Pancreas (tissue), 10 donors: ENCODE data around the gene ZFAND3. TPM values are rescaled to one million over a fixed set of nuclear protein-coding genes. Genes with fewer than 3 reads are reported as not detected.

Source experiments
- ATAC-seq, 4 donors: fragments of 200-7000 bp; cut with Tn5 transposase; one replicate each; pipeline versions ENCODE4 v1.8.0 to v1.9.1; 2020; ENCODE audit warnings: mild to moderate bottlenecking in 4 of 4, moderate library complexity in 4 of 4
- DNase-seq, 6 donors: peaks; one replicate each; pipeline ENCODE4 v3.0.0-alpha.2; 2020
- FAIRE-seq: peaks from 2 replicates; lab custom pipeline; 2012; peaks lifted over from hg19 to GRCh38; lab: Jason Lieb, UNC
- H3K27ac ChIP-seq, 4 donors: fragments of 200-600 bp; sonication (generic); 1 replicate in 3 of 4; 2 replicates in 1 of 4; pipeline versions ENCODE4 v1.5.0 to v1.8.0; 2020
- H3K27me3 ChIP-seq, 4 donors: fragments of 200-600 bp; one replicate each; pipeline ENCODE4 v1.8.0; 2021
- H3K36me3 ChIP-seq, 3 donors: fragments of 200-600 bp; sonication (generic) in 1 of 3; one replicate each; pipeline versions ENCODE4 v1.5.0 to v1.8.0; 2020 to 2021
- H3K4me1 ChIP-seq, 3 donors: fragments of 200-600 bp; one replicate each; pipeline ENCODE4 v1.8.0; 2021
- H3K4me3 ChIP-seq, 4 donors: fragments of 200-600 bp; sonication (generic) in 2 of 4; one replicate each; pipeline versions ENCODE4 v1.5.0 to v1.8.0; 2020 to 2021
- H3K9me3 ChIP-seq, 4 donors: fragments of 200-600 bp; one replicate each; pipeline ENCODE4 v1.8.0; 2021
- WGBS, 2 donors: extraction: QIAGEN DNeasy Blood & Tissue Kit; methylation state at CpG; one replicate each; pipeline ENCODE4 v1.1.7; 2013; 5-methylcytosine and 5-hydroxymethylcytosine counted together
- intact Hi-C, 3 donors: fragments of 100-400 bp; cut with DNase I; formaldehyde crosslinking; loops; one replicate each; pipeline versions ENCODE4 v1.11.1 to v1.14.2; 2022
- polyA plus RNA-seq, 2 donors: library from polyadenylated mRNA; stranded (reverse); fragments of 200-250 nt; gene quantifications; one replicate each; pipeline ENCODE4 v1.2.3, GENCODE V29; 2013
- total RNA-seq, 6 donors: library from RNA; stranded (reverse); fragmentation: NEBNext Ultra II Directional in 4 of 6; extraction: Animal tissue kit (Norgen Biotek cat#: 25700) in 4 of 6; gene quantifications; one replicate each; pipeline versions ENCODE4 v1.2.1 to v1.2.4, GENCODE V29; 2021 to 2023
- TF ChIP-seq, protein P1 (sequence below), 4 donors: fragments of 200-600 bp; sonication (generic) in 3 of 4; IDR thresholded peaks; one replicate each; pipeline versions ENCODE4 v1.5.0 to v1.8.0; 2021; ENCODE audit warnings: antibody characterized with exemption in 4 of 4
- donor health status: healthy with polysubstance abuse.
- donor health status: DM: no; HTN: no; CAD: no; lungs with moderate emphysema.
- donor health status: DM: no; HTN: no; CAD: no.
- donor health status: control.
- donor health status: control.
- donor health status: Bipolar disorder and iron deficiency.
- donor health status: DM: yes; HTN: yes; CAD: no.
- donor health status: DM: no; HTN: no; CAD: no.
- donor health status: DM: no; HTN: no; CAD: no.
- donor health status: DM: yes; HTN: yes; CAD: no.

The ZFAND3 gene
- total and polyA plus RNA-seq, 8 donors: 13.1 to 49.8 (median 31.8) TPM

- H3K4me3 ChIP-seq: no peak overlapping the region
- no peaks in the 10 kb centered on the region for H3K36me3 ChIP-seq
- H3K9me3 ChIP-seq: no peaks in the 10 kb centered on the region
- 96 to 99% methylated on average over 7 of the region's 7 CpGs for WGBS, 2 donors
- H3K4me1 ChIP-seq: no peaks in the 10 kb centered on the region
- TF ChIP-seq, protein P1, sequence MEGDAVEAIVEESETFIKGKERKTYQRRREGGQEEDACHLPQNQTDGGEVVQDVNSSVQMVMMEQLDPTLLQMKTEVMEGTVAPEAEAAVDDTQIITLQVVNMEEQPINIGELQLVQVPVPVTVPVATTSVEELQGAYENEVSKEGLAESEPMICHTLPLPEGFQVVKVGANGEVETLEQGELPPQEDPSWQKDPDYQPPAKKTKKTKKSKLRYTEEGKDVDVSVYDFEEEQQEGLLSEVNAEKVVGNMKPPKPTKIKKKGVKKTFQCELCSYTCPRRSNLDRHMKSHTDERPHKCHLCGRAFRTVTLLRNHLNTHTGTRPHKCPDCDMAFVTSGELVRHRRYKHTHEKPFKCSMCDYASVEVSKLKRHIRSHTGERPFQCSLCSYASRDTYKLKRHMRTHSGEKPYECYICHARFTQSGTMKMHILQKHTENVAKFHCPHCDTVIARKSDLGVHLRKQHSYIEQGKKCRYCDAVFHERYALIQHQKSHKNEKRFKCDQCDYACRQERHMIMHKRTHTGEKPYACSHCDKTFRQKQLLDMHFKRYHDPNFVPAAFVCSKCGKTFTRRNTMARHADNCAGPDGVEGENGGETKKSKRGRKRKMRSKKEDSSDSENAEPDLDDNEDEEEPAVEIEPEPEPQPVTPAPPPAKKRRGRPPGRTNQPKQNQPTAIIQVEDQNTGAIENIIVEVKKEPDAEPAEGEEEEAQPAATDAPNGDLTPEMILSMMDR (IDR thresholded peaks at IDR 0.05): no peak
- intact Hi-C loops: no loop called here
- no peaks in the 10 kb centered on the region for H3K27me3 ChIP-seq
- H3K27ac ChIP-seq: no peak overlapping the region
- no peak for DNase-seq
- FAIRE-seq: no peak
- ATAC-seq: no peak
Observed at GRCh38 chr6:38193051-38193450, 373.5 kb downstream of the ZFAND3 start.

DNA sequence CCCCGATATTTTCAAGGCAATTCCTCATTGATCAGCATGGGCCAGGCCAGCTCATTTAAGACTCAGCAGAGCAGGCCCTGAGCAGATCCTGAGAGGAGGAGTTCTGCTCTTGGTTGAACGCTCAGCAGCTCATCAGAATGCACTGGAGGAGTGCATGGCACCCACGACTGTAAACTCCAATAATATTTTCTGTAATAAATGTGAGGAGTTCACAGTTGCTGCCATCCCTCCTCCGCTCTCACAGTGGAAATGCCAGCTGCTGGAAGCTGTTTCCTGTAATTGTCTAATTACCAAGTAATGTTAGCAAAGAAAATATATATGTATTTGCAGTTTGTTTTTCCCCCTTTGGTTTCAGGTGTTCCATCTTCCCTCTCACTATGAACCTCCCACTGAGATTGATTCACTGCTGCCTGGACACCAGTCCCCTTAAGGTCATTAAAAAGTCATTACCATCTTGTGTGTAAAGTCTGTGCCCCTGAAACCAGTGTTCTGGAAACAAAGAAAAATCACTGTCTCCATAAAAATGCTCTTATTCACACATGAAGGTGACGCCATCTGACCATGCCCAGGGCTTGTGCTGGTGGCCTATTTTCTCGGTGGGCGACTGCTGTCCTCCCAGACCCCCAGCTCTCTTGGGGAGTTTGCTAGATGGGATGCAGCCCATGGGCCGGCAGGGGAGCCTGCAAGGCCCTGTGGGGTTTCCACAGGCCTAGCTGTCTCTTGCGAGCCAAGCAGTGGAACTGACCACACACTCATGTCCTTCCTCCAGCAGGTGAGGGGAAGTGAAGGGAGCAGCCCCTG, 374.2 kb downstream of the ZFAND3 start:
- H3K27ac ChIP-seq: no peak overlapping the region
- FAIRE-seq (no peak), DNase-seq (no peak), ATAC-seq (peak in 2 of 4 donors; percentile 63 to 74)
- TF ChIP-seq, protein P1 (IDR thresholded peaks at IDR 0.05): no peak
- H3K27me3 ChIP-seq: no peaks in the 10 kb centered on the region
- no peak overlapping the region for H3K4me3 ChIP-seq
- no peaks in the 10 kb centered on the region for H3K36me3 ChIP-seq
- intact Hi-C loops: no loop called here
- 80 to 85% methylated on average over 9 of the region's 9 CpGs for WGBS, 2 donors
- H3K9me3 ChIP-seq: no peaks in the 10 kb centered on the region
- H3K4me1 ChIP-seq: no peaks in the 10 kb centered on the region

GRCh38 chr6:38194282-38194572, 374.7 kb downstream of the ZFAND3 start:
- 91 to 100% methylated on average over 2 of the region's 2 CpGs for WGBS, 2 donors
- no peak for ATAC-seq
- H3K27ac ChIP-seq: no peak overlapping the region
- H3K27me3 ChIP-seq: no peaks in the 10 kb centered on the region
- no peak for FAIRE-seq
- H3K9me3 ChIP-seq: no peaks in the 10 kb centered on the region
- H3K4me3 ChIP-seq: no peak overlapping the region
- no peak for DNase-seq
- H3K4me1 ChIP-seq: no peaks in the 10 kb centered on the region
- intact Hi-C loops: no loop called here
- TF ChIP-seq, protein P1 (IDR thresholded peaks at IDR 0.05): no peak
- H3K36me3 ChIP-seq: no peaks in the 10 kb centered on the region

GRCh38 chr6:38194589-38194988, 375.1 kb downstream of the ZFAND3 start:
- no peak overlapping the region for H3K27ac ChIP-seq
- no peaks in the 10 kb centered on the region for H3K27me3 ChIP-seq
- 95 to 96% methylated on average over 7 of the region's 7 CpGs for WGBS, 2 donors
- no peaks in the 10 kb centered on the region for H3K9me3 ChIP-seq
- DNase-seq (no peak), ATAC-seq (no peak), FAIRE-seq (no peak)
- TF ChIP-seq, protein P1 (IDR thresholded peaks at IDR 0.05): no peak
- H3K36me3 ChIP-seq: no peaks in the 10 kb centered on the region
- no peaks in the 10 kb centered on the region for H3K4me1 ChIP-seq
- intact Hi-C loops: no loop called here
- H3K4me3 ChIP-seq: no peak overlapping the region

DNA sequence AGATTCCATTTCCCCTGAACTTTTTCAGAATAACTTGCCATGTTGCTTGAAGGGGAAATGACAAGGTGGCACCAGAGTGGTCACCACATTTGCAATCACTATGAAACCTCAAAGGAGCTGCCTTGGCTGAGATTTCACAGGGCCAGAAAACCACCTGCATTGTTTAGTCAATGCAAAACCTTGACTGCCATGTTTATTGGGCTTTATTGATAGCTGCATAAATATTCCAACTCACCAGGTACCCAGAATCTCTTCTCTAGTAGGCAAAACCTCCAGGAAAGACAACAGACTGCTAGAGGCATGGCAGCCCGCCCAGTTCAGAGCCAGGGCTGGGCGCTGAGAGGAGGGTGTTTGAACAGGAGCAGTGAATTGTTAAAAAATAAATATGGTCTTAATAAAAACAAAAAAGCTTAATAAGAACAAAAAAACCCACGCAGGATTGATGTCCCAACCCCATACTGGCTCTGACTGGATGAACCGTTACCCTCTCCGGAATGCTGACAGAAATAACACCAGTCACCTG, 375.6 kb downstream of the ZFAND3 start:
- FAIRE-seq: no peak

More for the DNA sequence above, 375.6 kb downstream of the ZFAND3 start:
- intact Hi-C loops: no loop called here
- no peaks in the 10 kb centered on the region for H3K4me1 ChIP-seq
- DNase-seq: no peak
- no peak overlapping the region for H3K27ac ChIP-seq
- no peak for ATAC-seq
- no peaks in the 10 kb centered on the region for H3K36me3 ChIP-seq
- H3K4me3 ChIP-seq: no peak overlapping the region
- TF ChIP-seq, protein P1 (IDR thresholded peaks at IDR 0.05): no peak
- no peaks in the 10 kb centered on the region for H3K27me3 ChIP-seq
- no peaks in the 10 kb centered on the region for H3K9me3 ChIP-seq
- 86 to 89% methylated on average over 5 of the region's 5 CpGs for WGBS, 2 donors
